Fibroblast of villous mesenchyme (primary cell): ENCODE data around the gene C12orf60. TPM values are rescaled to one million over a fixed set of nuclear protein-coding genes. Genes with fewer than 3 reads are reported as not detected.

Source experiments
- DNase-seq: peaks from one replicate; pipeline ENCODE4 v3.0.0-alpha.2; 2010; ENCODE audit warnings: low read depth
- H3K4me3 ChIP-seq: 2 replicates; pipeline ENCODE4 v1.5.1; 2011; ENCODE audit warnings: low read depth, mild to moderate bottlenecking, low read length
- CTCF ChIP-seq: IDR thresholded peaks from 2 replicates; pipeline ENCODE4 v1.5.1; 2012; ENCODE audit warnings: low read depth, mild to moderate bottlenecking, low read length; ENCODE audit not compliant: insufficient read depth
- total RNA-seq: library from RNA; depleted of rRNA; stranded (reverse); fragments of >200 nt; gene quantifications from 2 replicates; pipeline ENCODE4 v1.2.3, GENCODE V29; 2012

C12orf60 gene
- total RNA-seq, 1 donor = 0.86 TPM

DNA sequence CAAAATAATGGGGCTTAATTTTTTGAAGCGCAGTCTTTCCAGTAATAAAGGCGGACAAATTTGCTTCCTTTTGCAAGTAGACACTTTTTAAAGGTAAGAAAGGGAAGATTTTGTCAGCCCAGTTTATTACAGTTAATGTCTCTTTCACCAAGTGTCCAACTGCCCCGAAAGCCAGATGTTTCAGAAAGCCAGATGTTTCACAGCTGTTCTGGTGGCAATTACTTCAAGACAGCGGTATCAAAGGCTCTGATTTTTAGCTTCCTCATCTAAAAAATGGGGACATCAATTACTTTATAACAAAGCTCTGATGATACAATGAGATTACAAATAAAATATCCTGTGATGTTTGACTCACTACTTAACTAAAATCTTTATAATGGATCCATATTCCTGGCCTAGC, 1.2 kb upstream of the C12orf60 start:
- peak overlapping the region; percentile 93 for H3K4me3 ChIP-seq
- DNase-seq = peak; percentile 44
- no peak for TF ChIP-seq CTCF

GRCh38 chr12:14802721-14803010, 804 bp upstream of the C12orf60 start:
- peak overlapping the region; percentile 93 for H3K4me3 ChIP-seq
- no peak for TF ChIP-seq CTCF
- no peak for DNase-seq

GRCh38 chr12:14803830-14804160, 325 bp downstream of the C12orf60 start:
- peak overlapping the region; percentile 93 for H3K4me3 ChIP-seq
- TF ChIP-seq CTCF = no peak
- DNase-seq = no peak

- TF ChIP-seq CTCF = no peak
- no peak for DNase-seq
- H3K4me3 ChIP-seq = no peak overlapping the region
Measured at GRCh38 chr12:14810167-14810952, 6.9 kb downstream of the C12orf60 start.

GRCh38 chr12:14810953-14811483, 7.5 kb downstream of the C12orf60 start:
- no peak overlapping the region for H3K4me3 ChIP-seq
- peak; percentile 63 for TF ChIP-seq CTCF
- DNase-seq = peak; percentile 34

GRCh38 chr12:14811486-14811885, 8.0 kb downstream of the C12orf60 start:
- no peak overlapping the region for H3K4me3 ChIP-seq
- TF ChIP-seq CTCF = no peak
- DNase-seq = no peak

GRCh38 chr12:14814014-14814413, 10.5 kb downstream of the C12orf60 start, which contains the start of gene SMCO3:
Gene SMCO3, minus strand, starts transcription at chr12:14814182. Its CDS starts 7,502 bp downstream, at chr12:14806680.
- DNase-seq = no peak
- TF ChIP-seq CTCF = no peak
- H3K4me3 ChIP-seq = no peak within 1 kb of the TSS
